H1 (cell line): ENCODE measurements around the gene BIK. TPM values are rescaled to one million over a fixed set of nuclear protein-coding genes. Genes with fewer than 3 reads are reported as not detected.

Experiments used
- CTCF ChIA-PET: fragments of 300-600 bp; sonication (Branson Sonifier 250); formaldehyde crosslinking; loops from one replicate; lab custom pipeline; 2021; ENCODE audit not compliant: partially characterized antibody; lab: Charles Lee
- POLR2A ChIA-PET: fragments of 300-600 bp; sonication (Branson Sonifier 250); formaldehyde crosslinking; loops from one replicate; lab custom pipeline; 2021; ENCODE audit warnings: inconsistent platforms; ENCODE audit not compliant: partially characterized antibody; lab: Charles Lee
- DNase-seq, 2 experiments: peaks; one replicate each; pipeline versions ENCODE4 v3.0.0 to v3.0.0-alpha.2; 2010 to 2022; ENCODE audit warnings: low spot score in 2 of 2, low read depth in 1 of 2, mixed read lengths in 1 of 2
- FAIRE-seq: peaks from 2 replicates; lab custom pipeline; 2011; peaks lifted over from hg19 to GRCh38; lab: Jason Lieb, UNC
- H2AFZ ChIP-seq: 2 replicates; pipeline ENCODE4 v1.8.1; 2012; ENCODE audit warnings: low read length, inconsistent platforms
- H2AK5ac ChIP-seq: 2 replicates; pipeline ENCODE4 v1.6.1; 2013; ENCODE audit warnings: low read depth, low read length
- H2BK120ac ChIP-seq: replicated peaks from 2 replicates; pipeline ENCODE3; 2013; ENCODE audit warnings: low read depth, low read length, inconsistent platforms
- H2BK12ac ChIP-seq: 2 replicates; pipeline ENCODE4 v1.6.1; 2013; ENCODE audit warnings: low read depth, low read length
- H2BK15ac ChIP-seq: 2 replicates; pipeline ENCODE4 v1.6.1; 2013; ENCODE audit warnings: low read length
- H2BK20ac ChIP-seq: 2 replicates; pipeline ENCODE4 v1.6.1; 2013; ENCODE audit warnings: low read length
- H2BK5ac ChIP-seq: 2 replicates; pipeline ENCODE4 v1.6.1; 2013; ENCODE audit warnings: low read depth, low read length
- H3K14ac ChIP-seq: 2 replicates; pipeline ENCODE4 v1.6.1; 2013; ENCODE audit warnings: inconsistent platforms; ENCODE audit not compliant: insufficient read length
- H3K18ac ChIP-seq: 2 replicates; pipeline ENCODE4 v1.6.1; 2013; ENCODE audit warnings: low read length; ENCODE audit errors: extremely low read depth
- H3K23ac ChIP-seq: 2 replicates; pipeline ENCODE4 v1.6.1; 2013; ENCODE audit warnings: inconsistent platforms; ENCODE audit not compliant: insufficient read length
- H3K23me2 ChIP-seq: 2 replicates; pipeline ENCODE4 v1.6.1; 2013; ENCODE audit warnings: low read depth, low read length
- H3K27ac ChIP-seq: 2 replicates; pipeline ENCODE4 v1.6.1; 2011; ENCODE audit warnings: low read depth, low read length, inconsistent platforms
- H3K27me3 ChIP-seq, 4 experiments: replicated peaks in 1 of 4; 1 replicate in 1 of 4; 2 replicates in 3 of 4; pipeline versions ENCODE4 v1.6.1 to v1.8.1; 2011 to 2013; ENCODE audit warnings: low read length in 3 of 4, mild to moderate bottlenecking in 3 of 4, inconsistent platforms in 2 of 4, mixed read lengths in 2 of 4, moderate library complexity in 1 of 4; ENCODE audit not compliant: control insufficient read depth in 3 of 4, insufficient read depth in 3 of 4; ENCODE audit errors: extremely low read depth in 1 of 4
- H3K36me3 ChIP-seq, 4 experiments: 2 replicates each; pipeline versions ENCODE4 v1.6.1 to v1.8.1; 2011 to 2013; ENCODE audit warnings: mild to moderate bottlenecking in 4 of 4, low read length in 3 of 4, moderate library complexity in 2 of 4, control low read depth in 1 of 4, inconsistent platforms in 1 of 4; ENCODE audit not compliant: insufficient read depth in 4 of 4, control insufficient read depth in 2 of 4
- H3K4ac ChIP-seq: replicated peaks from 2 replicates; pipeline ENCODE3; 2013; ENCODE audit warnings: low read length, low read depth, mixed read lengths, inconsistent platforms; ENCODE audit not compliant: insufficient read length
- H3K4me1 ChIP-seq, 4 experiments: replicated peaks in 1 of 4; 1 replicate in 1 of 4; 2 replicates in 3 of 4; pipeline versions ENCODE4 v1.6.1 to v1.8.1; 2011 to 2013; ENCODE audit warnings: low read length in 3 of 4, inconsistent platforms in 2 of 4, mixed read lengths in 1 of 4; ENCODE audit not compliant: insufficient read depth in 4 of 4, control insufficient read depth in 3 of 4
- H3K4me2 ChIP-seq, 2 experiments: 2 replicates each; pipeline versions ENCODE4 v1.6.1 to v1.8.1; 2011 to 2013; ENCODE audit warnings: low read depth in 2 of 2, low read length in 2 of 2, control low read depth in 1 of 2, inconsistent platforms in 1 of 2, mild to moderate bottlenecking in 1 of 2; ENCODE audit not compliant: insufficient read depth in 1 of 2
- H3K4me3 ChIP-seq, 4 experiments: fragments of 200-600, 300-600 bp in 1 of 4; sonication (generic), shearing (Covaris generic), sonication (Bioruptor Twin) in 1 of 4; 2 replicates each; pipeline versions ENCODE4 v1.5.1 to v1.8.1; 2011 to 2016; ENCODE audit warnings: low read length in 4 of 4, low read depth in 3 of 4, control low read depth in 2 of 4, inconsistent platforms in 2 of 4, mild to moderate bottlenecking in 2 of 4, mixed read lengths in 1 of 4, moderate library complexity in 1 of 4; ENCODE audit not compliant: insufficient read depth in 2 of 4; ENCODE audit errors: extremely low read depth in 1 of 4
- H3K56ac ChIP-seq: replicated peaks from 2 replicates; pipeline ENCODE3; 2013; ENCODE audit warnings: low read depth, mild to moderate bottlenecking, mixed read lengths, low read length, inconsistent platforms; ENCODE audit not compliant: insufficient read length
- H3K79me1 ChIP-seq: 2 replicates; pipeline ENCODE4 v1.6.1; 2013; ENCODE audit warnings: low read depth, low read length, control low read depth
- H3K79me2 ChIP-seq, 2 experiments: 2 replicates each; pipeline versions ENCODE4 v1.6.1 to v1.8.1; 2012 to 2013; ENCODE audit warnings: low read length in 2 of 2, mild to moderate bottlenecking in 2 of 2, inconsistent platforms in 1 of 2; ENCODE audit not compliant: insufficient read depth in 2 of 2, control insufficient read depth in 1 of 2
- H3K9ac ChIP-seq, 4 experiments: replicated peaks in 1 of 4; 1 replicate in 1 of 4; 2 replicates in 3 of 4; pipeline versions ENCODE4 v1.6.1 to v1.8.1; 2011 to 2013; ENCODE audit warnings: low read depth in 3 of 4, low read length in 3 of 4, control low read depth in 2 of 4, mild to moderate bottlenecking in 2 of 4, moderate library complexity in 2 of 4, inconsistent platforms in 1 of 4; ENCODE audit errors: extremely low read depth in 1 of 4
- H3K9me3 ChIP-seq, 2 experiments: 2 replicates each; pipeline versions ENCODE4 v1.6.1 to v1.8.1; 2012 to 2013; ENCODE audit warnings: mild to moderate bottlenecking in 2 of 2, moderate library complexity in 2 of 2, control low read depth in 1 of 2, inconsistent platforms in 1 of 2, low read depth in 1 of 2, low read length in 1 of 2, mixed read lengths in 1 of 2; ENCODE audit not compliant: insufficient read depth in 2 of 2
- H4K20me1 ChIP-seq, 2 experiments: replicated peaks in 1 of 2; 2 replicates each; pipeline versions ENCODE3 to v1.8.1; 2011 to 2013; ENCODE audit warnings: inconsistent platforms in 2 of 2, low read length in 2 of 2, mild to moderate bottlenecking in 1 of 2; ENCODE audit not compliant: insufficient read depth in 2 of 2, control insufficient read depth in 1 of 2
- H4K5ac ChIP-seq: 2 replicates; pipeline ENCODE4 v1.6.1; 2013; ENCODE audit warnings: low read length, low read depth, mixed read lengths, inconsistent platforms; ENCODE audit not compliant: insufficient read length
- H4K8ac ChIP-seq: 2 replicates; pipeline ENCODE4 v1.8.0; 2013; ENCODE audit warnings: mild to moderate bottlenecking, moderate library complexity, low read length, inconsistent platforms; ENCODE audit not compliant: insufficient read depth; ENCODE audit errors: extremely low read depth
- H4K91ac ChIP-seq: replicated peaks from 2 replicates; pipeline ENCODE3; 2013; ENCODE audit warnings: low read length, mixed read lengths, inconsistent platforms; ENCODE audit not compliant: insufficient read length
- BACH1 ChIP-seq: IDR thresholded peaks from 2 replicates; pipeline ENCODE4 v1.6.1; 2012; ENCODE audit warnings: low read length, improper control_type of control experiment
- EGR1 ChIP-seq: IDR thresholded peaks from 2 replicates; pipeline ENCODE4 v1.6.1; 2011; ENCODE audit warnings: low read depth, low read length, borderline replicate concordance
- WGBS, 2 experiments: shearing (Covaris generic) in 1 of 2; methylation state at CpG; one replicate each; pipeline versions ENCODE4 v1.1.6 to v1.1.7; 2013 to 2015; ENCODE audit warnings: low lambda C conversion rate in 2 of 2, mixed read lengths in 2 of 2, inconsistent platforms in 1 of 2, low coverage in 1 of 2, missing lambda C conversion rate in 1 of 2; ENCODE audit not compliant: insufficient replicate concordance in 2 of 2, insufficient coverage in 1 of 2, insufficient read length in 1 of 2; ENCODE audit errors: extremely low coverage in 1 of 2, missing lambda C conversion rate in 1 of 2; 5-methylcytosine and 5-hydroxymethylcytosine counted together
- polyA plus RNA-seq, 7 experiments: library from polyadenylated mRNA; depleted of rRNA in 3 of 7; stranded (reverse) in 5 of 7; unstranded in 2 of 7; fragments of >200 nt in 5 of 7; fragments of 200-250 nt in 2 of 7; gene quantifications; 1 replicate in 5 of 7; 2 replicates in 1 of 7; 4 replicates in 1 of 7; pipeline versions ENCODE4 v1.2.1 to v1.2.3, GENCODE V29; 2011 to 2013; ENCODE audit warnings: missing spikeins in 2 of 7, mixed read lengths in 2 of 7
- total RNA-seq: library from RNA; stranded (reverse); fragmentation: NEBNext Ultra II Directional; extraction: Animal tissue kit (Norgen Biotek cat#: 25700); gene quantifications from 2 replicates; pipeline ENCODE4 v1.2.1, GENCODE V29; 2021

BIK gene
- total and polyA plus RNA-seq, 2 of the 8 experiments (the other 6 are each of a cell fraction or from before 2014, with no cell fraction given) = 3.3 to 5.5 TPM

DNA sequence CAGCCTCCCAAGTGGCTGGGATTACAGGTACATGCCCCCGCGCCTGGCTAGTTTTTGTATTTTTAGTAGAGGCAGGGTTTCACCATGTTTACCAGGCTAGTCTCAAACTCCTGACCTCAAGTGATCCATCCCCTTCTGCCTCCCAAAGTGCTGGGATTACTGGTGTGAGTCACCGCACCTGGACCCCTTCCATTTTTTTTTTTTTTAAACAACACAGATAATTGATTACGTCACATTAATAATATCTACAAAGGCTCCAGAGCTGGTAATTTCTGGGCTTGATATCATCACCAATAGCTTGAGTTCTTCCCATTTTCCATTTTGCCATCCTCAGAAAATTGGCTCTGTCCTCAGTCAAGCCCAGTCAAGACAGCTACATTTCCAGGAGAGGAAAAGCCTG, 28.6 kb upstream of the BIK start:
- Histone ChIP-seq H3K79me1 (no peaks in the 10 kb centered on the region), H3K18ac (no peak overlapping the region), H3K4me2 (no peak overlapping the region), H3K36me3 (no peaks in the 10 kb centered on the region; a peak in 1 of 8 replicates), H2BK12ac (no peak overlapping the region), H3K14ac (no peak overlapping the region), H4K91ac (no peak overlapping the region), H3K27me3 (no peaks in the 10 kb centered on the region), H3K79me2 (no peaks in the 10 kb centered on the region), H4K20me1 (no peaks in the 10 kb centered on the region), H3K4ac (no peak overlapping the region), H2BK5ac (no peak overlapping the region), H4K5ac (no peak overlapping the region), H3K23me2 (no peaks in the 10 kb centered on the region), H2BK20ac (no peak overlapping the region), H3K23ac (no peak overlapping the region), H3K56ac (no peak overlapping the region), H3K4me3 (no peak overlapping the region), H2AFZ (no peak overlapping the region), H2BK15ac (no peak overlapping the region), H4K8ac (no peak overlapping the region), H3K9ac (no peak overlapping the region), H3K4me1 (no peaks in the 10 kb centered on the region), H3K27ac (no peak overlapping the region), H3K9me3 (no peaks in the 10 kb centered on the region), H2BK120ac (no peak overlapping the region), H2AK5ac (no peak overlapping the region)
- ChIA-PET POLR2A (no interaction called here), CTCF (interaction anchor here (0.7 to 1.1 kb wide), 2 partner anchors 9 to 214 kb away, joined by 3 read pairs; no protein-coding TSS in a partner anchor)
- no peak for FAIRE-seq
- no peak for TF ChIP-seq BACH1
- TF ChIP-seq EGR1 = no peak
- DNase-seq = no peak
- WGBS, 2 experiments = 98% methylated on average over 4 of the region's 4 CpGs; no CpG with 5 or more reads in 1 of the 2 experiments
